OCI-LY1 (cell line): Measurements from ENCODE around the gene HEXD.

ENCODE experiments used
- CTCF ChIP-seq: fragments of 200-600 bp; sonication (generic), shearing (Covaris generic); IDR thresholded peaks from 2 replicates; pipeline ENCODE4 v1.5.1; 2017; ENCODE audit warnings: mild to moderate bottlenecking, antibody characterized with exemption, low read length, moderate library complexity, mixed read lengths
- EZH2 ChIP-seq: fragments of 200-600 bp; sonication (generic), shearing (Covaris generic); IDR thresholded peaks from 2 replicates; pipeline ENCODE4 v1.8.0; 2017; ENCODE audit warnings: borderline replicate concordance, mixed run types, mild to moderate bottlenecking, antibody characterized with exemption, low read length, moderate library complexity, mixed read lengths

- TF ChIP-seq CTCF (no peak; the same call in 1 of the 2 replicates), EZH2 (no peak)
These were observed 39.7 kb downstream of the HEXD start for GRCh38 chr17:82457929-82458178.
